ENCODE measurements around the gene MTERF1.

The MTERF1 gene

GRCh38 chr7:91876391-91877133 lies 3.9 kb downstream of the MTERF1 start:
- H3K36me3 ChIP-seq, result peaks cover 21% of the 10 kb centered on the region
- no peak overlapping the region for H3K4me3 ChIP-seq (ENCODE audit: low read depth in 1 of 2, low read length in 1 of 2)
- no peak for TF ChIP-seq CTCF (IDR thresholded peaks at IDR 0.05)
- H3K4me1 ChIP-seq (ENCODE audit: control insufficient read depth in 1 of 2, insufficient read depth in 1 of 2, low read depth in 1 of 2, low read length in 1 of 2), result peaks cover 12 to 21% of the 10 kb centered on the region in 2 experiments
- no peaks in the 10 kb centered on the region for H3K27me3 ChIP-seq
- H3K9me3 ChIP-seq, result no peaks in the 10 kb centered on the region
- H3K27ac ChIP-seq, result no peak overlapping the region

GRCh38 chr7:91875851-91876250 lies 4.7 kb downstream of the MTERF1 start:
- TF ChIP-seq CTCF (IDR thresholded peaks at IDR 0.05), result no peak
- Histone ChIP-seq H3K27me3 (no peaks in the 10 kb centered on the region), H3K36me3 (peaks cover 21% of the 10 kb centered on the region)

GRCh38 chr7:91872928-91873327 lies 7.6 kb downstream of the MTERF1 start:
- Histone ChIP-seq H3K4me1 (ENCODE audit: control insufficient read depth in 1 of 2, insufficient read depth in 1 of 2, low read depth in 1 of 2, low read length in 1 of 2) (peaks cover 0 to 5% of the 10 kb centered on the region in 2 experiments), H3K27me3 (no peaks in the 10 kb centered on the region), H3K4me3 (ENCODE audit: low read depth in 1 of 2, low read length in 1 of 2) (no peak overlapping the region), H3K36me3 (peaks cover 21% of the 10 kb centered on the region), H3K9me3 (no peaks in the 10 kb centered on the region), H3K27ac (no peak overlapping the region)
- no peak for TF ChIP-seq CTCF (IDR thresholded peaks at IDR 0.05)

More at GRCh38 chr7:91875851-91876250, 4.7 kb downstream of the MTERF1 start:
- peaks cover 9 to 18% of the 10 kb centered on the region in 2 experiments for H3K4me1 ChIP-seq (ENCODE audit: control insufficient read depth in 1 of 2, insufficient read depth in 1 of 2, low read depth in 1 of 2, low read length in 1 of 2)
- H3K27ac ChIP-seq, result no peak overlapping the region
- H3K4me3 ChIP-seq (ENCODE audit: low read depth in 1 of 2, low read length in 1 of 2), result no peak overlapping the region
- no peaks in the 10 kb centered on the region for H3K9me3 ChIP-seq

GRCh38 chr7:91872069-91872468 lies 8.4 kb downstream of the MTERF1 start:
- H3K27ac ChIP-seq, result no peak overlapping the region
- TF ChIP-seq CTCF (IDR thresholded peaks at IDR 0.05), result no peak
- H3K4me3 ChIP-seq (ENCODE audit: low read depth in 1 of 2, low read length in 1 of 2), result no peak overlapping the region
- peaks cover 21% of the 10 kb centered on the region for H3K36me3 ChIP-seq
- peaks cover 0 to 5% of the 10 kb centered on the region in 2 experiments for H3K4me1 ChIP-seq (ENCODE audit: control insufficient read depth in 1 of 2, insufficient read depth in 1 of 2, low read depth in 1 of 2, low read length in 1 of 2)
- no peaks in the 10 kb centered on the region for H3K27me3 ChIP-seq
- no peaks in the 10 kb centered on the region for H3K9me3 ChIP-seq

- Histone ChIP-seq H3K27me3 (no peaks in the 10 kb centered on the region), H3K4me3 (ENCODE audit: low read depth in 1 of 2, low read length in 1 of 2) (no peak overlapping the region), H3K27ac (no peak overlapping the region), H3K9me3 (no peaks in the 10 kb centered on the region), H3K4me1 (ENCODE audit: control insufficient read depth in 1 of 2, insufficient read depth in 1 of 2, low read depth in 1 of 2, low read length in 1 of 2) (no peaks in the 10 kb centered on the region), H3K36me3 (peaks cover 20% of the 10 kb centered on the region)
- TF ChIP-seq CTCF (IDR thresholded peaks at IDR 0.05), result no peak
Measured at GRCh38 chr7:91869661-91870060, 10.8 kb downstream of the MTERF1 start.
